Heart left ventricle (tissue), 16 donors: Measurements from ENCODE around the gene PIP5K1C. TPM values are rescaled to one million over a fixed set of nuclear protein-coding genes. Genes with fewer than 3 reads are reported as not detected.

ENCODE experiments used
- ATAC-seq, 4 donors: fragments of 200-7000 bp; cut with Tn5 transposase; one replicate each; pipeline ENCODE4 v1.9.1; 2020 to 2022; ENCODE audit warnings: moderate library complexity in 4 of 4, mild to moderate bottlenecking in 3 of 4, moderate number of reproducible peaks in 1 of 4
- DNase-seq, 5 donors: peaks; one replicate each; pipeline ENCODE4 v3.0.0-alpha.2; 2020
- H3K27ac ChIP-seq, 12 donors: fragments of 200-600 bp; sonication (generic) in 4 of 12; one replicate each; pipeline versions ENCODE4 v1.5.0 to v1.8.0; 2016 to 2022; ENCODE audit warnings: mild to moderate bottlenecking in 2 of 12
- H3K27me3 ChIP-seq, 9 donors: fragments of 200-600 bp; sonication (generic) in 2 of 9; one replicate each; pipeline versions ENCODE4 v1.5.1 to v1.8.0; 2016 to 2022; ENCODE audit warnings: mild to moderate bottlenecking in 3 of 9
- H3K36me3 ChIP-seq, 9 donors: fragments of 200-600 bp; sonication (generic) in 2 of 9; one replicate each; pipeline versions ENCODE4 v1.5.0 to v1.8.0; 2018 to 2022; ENCODE audit warnings: mild to moderate bottlenecking in 2 of 9
- H3K4me1 ChIP-seq, 12 donors: fragments of 200-600 bp; sonication (generic) in 4 of 12; one replicate each; pipeline versions ENCODE4 v1.5.0 to v1.8.0; 2016 to 2022; ENCODE audit warnings: mild to moderate bottlenecking in 3 of 12
- H3K4me3 ChIP-seq, 12 donors: fragments of 200-600 bp; sonication (generic) in 4 of 12; one replicate each; pipeline versions ENCODE4 v1.5.0 to v1.8.0; 2017 to 2022; ENCODE audit warnings: mild to moderate bottlenecking in 9 of 12, moderate library complexity in 4 of 12
- H3K9me3 ChIP-seq, 12 donors: fragments of 200-600 bp; sonication (generic) in 4 of 12; one replicate each; pipeline versions ENCODE4 v1.5.0 to v1.8.0; 2016 to 2022; ENCODE audit warnings: mild to moderate bottlenecking in 1 of 12
- POLR2A ChIP-seq, 2 donors: fragments of 450-650 bp; IDR thresholded peaks; one replicate each; pipeline ENCODE4 v1.6.1; 2017; ENCODE audit warnings: antibody characterized with exemption in 2 of 2, mild to moderate bottlenecking in 2 of 2, moderate library complexity in 2 of 2
- WGBS, 4 donors: extraction: QIAGEN DNeasy Blood & Tissue Kit in 2 of 4; methylation state at CpG; one replicate each; pipeline versions ENCODE4 v1.1.5 to v1.1.7; 2013 to 2018; 5-methylcytosine and 5-hydroxymethylcytosine counted together
- intact Hi-C, 10 donors: fragments of 100-400 bp; cut with DNase I; formaldehyde crosslinking; loops; one replicate each; pipeline versions ENCODE4 v1.11.1 to v1.14.2; 2022
- polyA plus RNA-seq, 2 donors: library from polyadenylated mRNA; stranded (reverse); fragments of 200-250 nt; gene quantifications; one replicate each; pipeline ENCODE4 v1.2.3, GENCODE V29; 2013
- total RNA-seq, 9 donors: library from RNA; depleted of rRNA in 2 of 9; stranded (reverse); fragments of >200 nt in 2 of 9; fragmentation: NEBNext Ultra II Directional in 3 of 9; extraction: Animal tissue kit (Norgen Biotek cat#: 25700) in 3 of 9; gene quantifications; one replicate each; pipeline versions ENCODE4 v1.1.0 to v1.2.4, GENCODE V29; 2016 to 2023
- TF ChIP-seq, protein P1 (sequence below), 12 donors: fragments of 200-600 bp; sonication (generic) in 4 of 12; IDR thresholded peaks; one replicate each; pipeline versions ENCODE4 v1.5.0 to v1.8.0; 2018 to 2022; ENCODE audit warnings: antibody characterized with exemption in 12 of 12, mild to moderate bottlenecking in 5 of 12
- donor health status: ischemic (EF 13 %, LVEDD 7.1; RV severe dilation, severe dysfunction).
- donor health status: healthy with polysubstance abuse.
- donor health status: DM: no; HTN: yes; CAD: no.
- donor health status: DM: no; HTN: no; CAD: no.
- donor health status: ischemic (EF 25% LVEDD 6.9; RV normal size, moderate dysfunction).
- donor health status: ischemic (EF 25% LVEDD 5.7; RV mildly dilated, moderate dysfunction).
- donor health status: healthy.
- donor health status: DM: yes; HTN: yes; CAD: no.
- donor health status: ischemic (EF 35%, LVEDD 5.7; RV mildly dilated, moderate dysfunction).
- donor health status: nonischemic (EF 11% LVEDD 7.7; RV severe dilation, severe dysfunction).
- donor health status: DM: yes; HTN: yes; CAD: no.
- donor health status: PGD.
- donor health status: ischemic (EF 29% LVEDD 5.4; RV normal size, mild dysfunction).
- donor health status: nonischemic (EF 23%, LVEDD 6.1; RV moderate dilation, normal function).

PIP5K1C gene
- total and polyA plus RNA-seq, 11 donors: 23.9 to 56.6 (median 36.3) TPM

DNA sequence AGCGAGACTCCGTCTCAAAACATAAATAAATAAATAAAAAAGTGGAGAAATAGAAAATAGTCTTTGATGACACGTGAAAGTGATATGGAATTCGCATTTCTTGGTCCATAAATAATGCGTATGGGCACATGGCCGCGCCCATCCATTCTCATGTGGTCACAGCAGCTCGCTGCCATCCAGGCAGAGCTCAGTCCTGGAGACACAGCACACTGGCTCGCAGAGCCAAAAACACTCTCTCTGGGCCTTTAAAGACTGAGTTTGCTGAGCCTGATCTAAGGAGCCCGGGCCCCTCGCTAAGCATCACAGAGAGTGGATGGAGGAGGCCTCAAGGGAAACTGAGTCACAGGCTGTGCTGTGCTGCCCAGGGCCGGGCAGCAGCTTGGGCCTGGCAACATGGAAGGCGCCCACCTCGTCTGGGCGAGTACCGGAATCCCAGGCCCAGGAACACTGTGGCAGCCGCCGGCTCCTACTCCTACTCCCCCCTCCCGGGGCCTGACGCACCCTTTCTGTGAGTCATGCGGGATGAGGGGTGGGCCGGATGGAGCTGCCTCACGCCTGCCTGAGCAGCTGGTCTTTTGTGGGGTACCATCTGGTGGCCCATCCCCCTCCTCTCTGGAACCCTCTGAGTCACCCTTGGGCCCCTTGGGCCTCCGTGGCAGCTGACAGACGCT lies 44.7 kb downstream of the PIP5K1C start:
- H3K27me3 ChIP-seq: no peaks in the 10 kb centered on the region
- TF ChIP-seq, protein P1, sequence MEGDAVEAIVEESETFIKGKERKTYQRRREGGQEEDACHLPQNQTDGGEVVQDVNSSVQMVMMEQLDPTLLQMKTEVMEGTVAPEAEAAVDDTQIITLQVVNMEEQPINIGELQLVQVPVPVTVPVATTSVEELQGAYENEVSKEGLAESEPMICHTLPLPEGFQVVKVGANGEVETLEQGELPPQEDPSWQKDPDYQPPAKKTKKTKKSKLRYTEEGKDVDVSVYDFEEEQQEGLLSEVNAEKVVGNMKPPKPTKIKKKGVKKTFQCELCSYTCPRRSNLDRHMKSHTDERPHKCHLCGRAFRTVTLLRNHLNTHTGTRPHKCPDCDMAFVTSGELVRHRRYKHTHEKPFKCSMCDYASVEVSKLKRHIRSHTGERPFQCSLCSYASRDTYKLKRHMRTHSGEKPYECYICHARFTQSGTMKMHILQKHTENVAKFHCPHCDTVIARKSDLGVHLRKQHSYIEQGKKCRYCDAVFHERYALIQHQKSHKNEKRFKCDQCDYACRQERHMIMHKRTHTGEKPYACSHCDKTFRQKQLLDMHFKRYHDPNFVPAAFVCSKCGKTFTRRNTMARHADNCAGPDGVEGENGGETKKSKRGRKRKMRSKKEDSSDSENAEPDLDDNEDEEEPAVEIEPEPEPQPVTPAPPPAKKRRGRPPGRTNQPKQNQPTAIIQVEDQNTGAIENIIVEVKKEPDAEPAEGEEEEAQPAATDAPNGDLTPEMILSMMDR (IDR thresholded peaks at IDR 0.05): no peak
- TF ChIP-seq POLR2A (IDR thresholded peaks at IDR 0.05): no peak
- H3K4me3 ChIP-seq: no peak overlapping the region
- no peaks in the 10 kb centered on the region for H3K4me1 ChIP-seq
- intact Hi-C loops: no loop called here
- DNase-seq (peak in 2 of 5 donors; percentile 59 to 78), ATAC-seq (peak; percentile 3 to 86 (median 64))
- H3K27ac ChIP-seq: peak overlapping the region in 1 of 12 donors; percentile 29
- peaks cover 0 to 93% (median 72%) of the 10 kb centered on the region in 9 donors for H3K36me3 ChIP-seq
- no peaks in the 10 kb centered on the region for H3K9me3 ChIP-seq
- WGBS, 4 donors: 83 to 92% (median 87%) methylated on average over 20 to 25 of the region's 25 CpGs

DNA sequence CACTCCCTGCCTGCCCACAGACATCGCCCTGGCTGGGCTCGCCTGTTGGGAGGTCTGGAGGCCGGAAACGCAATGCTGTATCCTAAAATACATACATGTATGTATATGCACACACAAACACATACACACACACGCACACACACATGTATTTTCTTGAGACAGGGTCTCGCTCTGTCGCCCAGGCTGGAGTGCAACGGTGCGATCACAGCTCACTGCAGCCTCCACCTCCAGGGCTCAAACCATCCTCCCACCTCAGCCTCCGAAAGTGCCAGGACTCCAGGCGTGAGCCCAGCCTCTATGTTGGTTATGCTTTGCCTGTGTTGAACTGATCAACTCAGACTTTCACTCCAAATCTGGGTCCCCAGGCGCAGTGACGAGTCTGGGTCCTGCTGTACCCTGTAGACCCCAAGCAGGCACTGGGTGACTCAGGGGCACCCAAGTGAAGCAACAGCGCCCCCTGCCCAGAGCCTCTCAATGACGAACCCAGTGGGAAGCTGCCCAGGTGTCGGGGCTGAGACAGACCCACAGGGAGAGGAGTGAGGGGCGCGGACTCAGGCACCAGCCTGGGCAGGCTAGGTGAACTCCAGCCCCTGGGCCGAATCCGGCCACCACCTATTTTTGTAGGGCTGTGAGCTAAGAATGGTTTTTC lies 46.3 kb downstream of the PIP5K1C start:
- no peak for TF ChIP-seq POLR2A (IDR thresholded peaks at IDR 0.05)
- TF ChIP-seq, protein P1 (IDR thresholded peaks at IDR 0.05): peak in 1 of 12 donors; percentile 16

DNA sequence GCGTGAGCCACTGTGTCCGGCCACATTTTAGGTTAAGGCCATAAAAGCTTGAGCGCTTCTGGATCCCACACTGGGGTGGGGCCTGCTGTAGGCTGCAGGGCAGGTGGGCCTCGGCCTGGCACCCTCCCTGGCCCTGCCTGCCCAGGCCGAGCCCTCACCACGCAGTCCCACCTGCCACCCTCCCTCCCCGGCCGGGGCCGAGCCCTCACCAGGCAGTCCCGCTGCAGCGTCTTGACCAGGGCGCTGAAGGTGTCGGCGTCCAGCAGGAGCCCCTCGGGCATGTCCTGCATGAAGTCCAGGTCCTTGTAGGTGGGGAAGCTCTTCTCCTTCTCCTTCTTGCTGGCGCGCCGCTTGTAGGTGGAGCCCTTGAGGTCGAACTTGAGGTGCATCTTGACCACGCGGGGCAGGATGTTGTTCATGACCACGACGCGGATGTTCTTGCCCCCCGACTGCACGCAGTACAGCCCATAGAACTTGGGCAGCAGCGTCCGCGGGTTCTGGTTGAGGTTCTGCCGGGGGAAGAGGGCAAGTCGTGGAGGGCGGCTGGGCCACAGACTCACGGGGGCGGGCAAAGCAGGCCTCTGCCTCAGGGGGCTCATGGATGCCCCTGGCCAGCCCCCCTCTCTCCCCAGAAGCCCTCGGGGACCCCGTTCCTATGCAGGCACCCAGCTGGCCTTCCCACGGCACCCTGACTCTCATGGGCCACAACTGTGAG lies 47.0 kb downstream of the PIP5K1C start:
- Histone ChIP-seq H3K27ac (no peak overlapping the region), H3K36me3 (peaks cover 0 to 84% (median 66%) of the 10 kb centered on the region in 9 donors), H3K9me3 (no peaks in the 10 kb centered on the region), H3K27me3 (no peaks in the 10 kb centered on the region), H3K4me1 (no peaks in the 10 kb centered on the region), H3K4me3 (no peak overlapping the region)
- TF ChIP-seq, protein P1 (IDR thresholded peaks at IDR 0.05): no peak
- TF ChIP-seq POLR2A (IDR thresholded peaks at IDR 0.05): no peak
- DNase-seq: no peak
- WGBS, 4 donors: 91 to 95% (median 93%) methylated on average over 30 to 37 of the region's 37 CpGs
- ATAC-seq: no peak
- intact Hi-C loops: no loop called here

More for the DNA sequence above, 46.3 kb downstream of the PIP5K1C start:
- ATAC-seq (no peak), DNase-seq (no peak)
- peaks cover 0 to 85% (median 66%) of the 10 kb centered on the region in 9 donors for H3K36me3 ChIP-seq
- H3K9me3 ChIP-seq: no peaks in the 10 kb centered on the region
- no peaks in the 10 kb centered on the region for H3K4me1 ChIP-seq
- no peak overlapping the region for H3K27ac ChIP-seq
- 94 to 96% (median 95%) methylated on average over 20 of the region's 20 CpGs for WGBS, 4 donors
- no peaks in the 10 kb centered on the region for H3K27me3 ChIP-seq
- no peak overlapping the region for H3K4me3 ChIP-seq
- intact Hi-C loops: no loop called here

DNA sequence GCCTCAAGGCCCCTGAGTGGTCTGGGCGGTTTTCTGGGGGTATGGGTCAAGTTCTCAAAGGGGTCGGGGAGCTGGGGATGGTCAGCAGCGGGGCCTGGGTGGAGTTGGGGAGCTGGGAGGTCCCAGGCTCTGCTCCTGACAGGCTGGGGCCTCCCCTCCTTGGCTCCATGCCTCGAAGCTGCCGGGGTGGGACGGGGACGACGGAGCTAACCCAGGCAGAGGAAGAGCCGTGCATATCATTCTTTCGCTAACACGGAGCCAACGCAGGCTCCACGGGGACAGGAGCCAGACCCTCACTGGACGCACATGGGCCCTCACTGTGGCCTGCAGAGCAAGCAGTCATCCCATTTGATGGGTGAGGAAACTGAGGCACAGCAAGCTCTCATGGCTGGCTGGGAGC lies 47.8 kb downstream of the PIP5K1C start:
- no peaks in the 10 kb centered on the region for H3K4me1 ChIP-seq
- ATAC-seq: no peak
- DNase-seq: no peak
- intact Hi-C loops: no loop called here
- no peaks in the 10 kb centered on the region for H3K27me3 ChIP-seq
- no peaks in the 10 kb centered on the region for H3K9me3 ChIP-seq
- H3K27ac ChIP-seq: no peak overlapping the region
- 90 to 95% (median 94%) methylated on average over 7 to 14 of the region's 14 CpGs for WGBS, 4 donors
- peaks cover 0 to 84% (median 70%) of the 10 kb centered on the region in 9 donors for H3K36me3 ChIP-seq
- TF ChIP-seq, protein P1 (IDR thresholded peaks at IDR 0.05): no peak
- no peak for TF ChIP-seq POLR2A (IDR thresholded peaks at IDR 0.05)
- H3K4me3 ChIP-seq: no peak overlapping the region
